CD14-positive monocyte (primary cell): ENCODE data around the gene FGF9. TPM values are rescaled to one million over a fixed set of nuclear protein-coding genes. Genes with fewer than 3 reads are reported as not detected.

Source experiments
- DNase-seq, 3 donors: peaks; one replicate each; pipeline ENCODE4 v3.0.0-alpha.2; 2011 to 2022
- H2AFZ ChIP-seq: 2 replicates; pipeline ENCODE4 v1.6.0; 2012; ENCODE audit warnings: mild to moderate bottlenecking, low read depth, low read length, inconsistent platforms; ENCODE audit not compliant: insufficient read depth, poor library complexity, severe bottlenecking
- H3K27ac ChIP-seq, 2 donors: 1 replicate in 1 of 2; 2 replicates in 1 of 2; pipeline ENCODE4 v1.5.1; 2012 to 2013; ENCODE audit warnings: low read length in 2 of 2, control low read depth in 1 of 2, inconsistent platforms in 1 of 2, low read depth in 1 of 2, mild to moderate bottlenecking in 1 of 2
- H3K27me3 ChIP-seq, 2 donors: one replicate each; pipeline versions ENCODE4 v1.6.0 to v1.6.1; 2011 to 2013; ENCODE audit warnings: low read length in 2 of 2; ENCODE audit not compliant: control insufficient read depth in 2 of 2, insufficient read depth in 2 of 2
- H3K36me3 ChIP-seq, 2 donors: replicated peaks in 1 of 2; 1 replicate in 1 of 2; 2 replicates in 1 of 2; pipeline versions ENCODE4 v1.5.1 to v1.6.1; 2012 to 2013; ENCODE audit warnings: low read length in 2 of 2, control low read depth in 1 of 2, inconsistent platforms in 1 of 2, mild to moderate bottlenecking in 1 of 2; ENCODE audit not compliant: insufficient read depth in 2 of 2, control insufficient read depth in 1 of 2
- H3K4me1 ChIP-seq, 2 donors: 1 replicate in 1 of 2; 2 replicates in 1 of 2; pipeline versions ENCODE4 v1.5.1 to v1.6.1; 2012 to 2013; ENCODE audit warnings: low read length in 2 of 2, control low read depth in 1 of 2, inconsistent platforms in 1 of 2, mild to moderate bottlenecking in 1 of 2, moderate library complexity in 1 of 2; ENCODE audit not compliant: insufficient read depth in 2 of 2, control insufficient read depth in 1 of 2
- H3K4me2 ChIP-seq: replicated peaks from 2 replicates; pipeline ENCODE3; 2012; ENCODE audit warnings: low read length, moderate library complexity, mild to moderate bottlenecking; ENCODE audit not compliant: poor library complexity, severe bottlenecking; ENCODE audit errors: extremely low read depth
- H3K4me3 ChIP-seq, 3 experiments: fragments of 200-600 bp in 1 of 3; sonication (generic) in 1 of 3; replicated peaks in 1 of 3; 1 replicate in 2 of 3; 2 replicates in 1 of 3; pipeline ENCODE4 v1.5.1; 2011 to 2013; ENCODE audit warnings: low read length in 3 of 3, mild to moderate bottlenecking in 3 of 3, control low read depth in 2 of 3, low read depth in 2 of 3, inconsistent platforms in 1 of 3, moderate library complexity in 1 of 3
- H3K79me2 ChIP-seq: 2 replicates; pipeline ENCODE4 v1.6.0; 2012; ENCODE audit warnings: mild to moderate bottlenecking, control low read depth, inconsistent platforms, low read length, moderate library complexity; ENCODE audit not compliant: insufficient read depth
- H3K9ac ChIP-seq: 2 replicates; pipeline ENCODE4 v1.6.0; 2017; ENCODE audit warnings: low read length, mild to moderate bottlenecking; ENCODE audit not compliant: insufficient read depth, poor library complexity, severe bottlenecking
- H3K9me3 ChIP-seq, 2 donors: replicated peaks in 1 of 2; 1 replicate in 1 of 2; 2 replicates in 1 of 2; pipeline versions ENCODE4 v1.5.1 to v1.6.1; 2012 to 2013; ENCODE audit warnings: low read length in 2 of 2, control low read depth in 1 of 2; ENCODE audit not compliant: control insufficient read depth in 1 of 2, insufficient read depth in 1 of 2
- H4K20me1 ChIP-seq: 2 replicates; pipeline ENCODE4 v1.6.0; 2012; ENCODE audit warnings: mild to moderate bottlenecking, low read length, control low read depth, moderate library complexity; ENCODE audit not compliant: insufficient read depth
- H3K27ac Mint-ChIP-seq, 7 donors: one replicate each; pipeline ENCODE4 v1.8.0; 2020; ENCODE audit warnings: mild to moderate bottlenecking in 7 of 7, mixed read lengths in 7 of 7, moderate library complexity in 6 of 7, inconsistent platforms in 2 of 7
- H3K27me3 Mint-ChIP-seq, 3 donors: one replicate each; pipeline ENCODE4 v1.8.0; 2021 to 2022; ENCODE audit warnings: low read depth in 3 of 3, mild to moderate bottlenecking in 3 of 3, mixed read lengths in 3 of 3, moderate library complexity in 3 of 3, inconsistent platforms in 1 of 3
- H3K36me3 Mint-ChIP-seq, 2 donors: one replicate each; pipeline ENCODE4 v1.8.0; 2020; ENCODE audit warnings: mixed read lengths in 2 of 2, inconsistent platforms in 1 of 2, mild to moderate bottlenecking in 1 of 2
- H3K4me1 Mint-ChIP-seq: one replicate; pipeline ENCODE4 v1.8.0; 2020; ENCODE audit warnings: mild to moderate bottlenecking, mixed read lengths
- H3K4me3 Mint-ChIP-seq, 2 donors: one replicate each; pipeline ENCODE4 v1.8.0; 2020; ENCODE audit warnings: mild to moderate bottlenecking in 2 of 2, mixed read lengths in 2 of 2, moderate library complexity in 1 of 2
- H3K9me3 Mint-ChIP-seq, 7 donors: one replicate each; pipeline ENCODE4 v1.8.0; 2020 to 2022; ENCODE audit warnings: mixed read lengths in 7 of 7, mild to moderate bottlenecking in 6 of 7, moderate library complexity in 6 of 7, inconsistent platforms in 2 of 7
- WGBS: methylation state at CpG from one replicate; pipeline ENCODE4 v1.1.5; 2013; ENCODE audit warnings: missing lambda C conversion rate; ENCODE audit not compliant: insufficient coverage; 5-methylcytosine and 5-hydroxymethylcytosine counted together
- intact Hi-C, 2 donors: fragments of 100-400 bp; cut with micrococcal nuclease; formaldehyde crosslinking; loops; one replicate each; pipeline versions ENCODE4 v1.15.0 to v1.15.1; 2023
- polyA plus RNA-seq, 3 donors: library from polyadenylated mRNA; depleted of rRNA in 1 of 3; unstranded in 2 of 3; stranded (reverse) in 1 of 3; fragments of 300-500 nt in 2 of 3; fragments of >200 nt in 1 of 3; fragmentation: Illumina TruSeq in 2 of 3; gene quantifications; 1 replicate in 2 of 3; 2 replicates in 1 of 3; pipeline ENCODE4 v1.2.3, GENCODE V29; 2012 to 2021
- TF ChIP-seq, protein P1 (sequence below): fragments of 200-600 bp; IDR thresholded peaks from one replicate; pipeline ENCODE4 v1.8.0; 2022; ENCODE audit warnings: antibody characterized with exemption, mild to moderate bottlenecking

The FGF9 gene
- polyA plus RNA-seq, 3 donors: 0.03 to 0.16 TPM; not detected in 1

DNA sequence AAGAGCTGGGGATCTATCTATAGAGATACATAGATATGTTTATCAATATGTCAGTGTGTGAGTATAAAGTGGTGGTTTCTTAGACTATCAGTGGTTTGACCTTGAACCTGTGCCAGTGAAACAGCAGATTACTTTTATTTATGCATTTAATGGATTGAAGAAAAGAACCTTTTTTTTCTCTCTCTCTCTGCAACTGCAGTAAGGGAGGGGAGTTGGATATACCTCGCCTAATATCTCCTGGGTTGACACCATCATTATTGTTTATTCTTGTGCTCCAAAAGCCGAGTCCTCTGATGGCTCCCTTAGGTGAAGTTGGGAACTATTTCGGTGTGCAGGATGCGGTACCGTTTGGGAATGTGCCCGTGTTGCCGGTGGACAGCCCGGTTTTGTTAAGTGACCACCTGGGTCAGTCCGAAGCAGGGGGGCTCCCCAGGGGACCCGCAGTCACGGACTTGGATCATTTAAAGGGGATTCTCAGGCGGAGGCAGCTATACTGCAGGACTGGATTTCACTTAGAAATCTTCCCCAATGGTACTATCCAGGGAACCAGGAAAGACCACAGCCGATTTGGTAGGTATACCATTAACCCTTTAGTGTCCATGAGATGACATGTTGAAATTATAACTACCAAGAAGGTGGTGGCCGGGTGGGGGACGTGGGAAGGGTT, 880 bp downstream of the FGF9 start:
- peak overlapping the region; percentile 87 to 98 for H3K4me3 Mint-ChIP-seq
- Histone ChIP-seq H3K79me2 (no peaks in the 10 kb centered on the region), H3K4me3 (peak overlapping the region in 1 of 3 experiments; percentile 87), H2AFZ (peak overlapping the region; percentile 85), H3K9me3 (peaks cover 0 to 55% of the 10 kb centered on the region in 2 donors), H3K9ac (no peak overlapping the region), H3K27ac (no peak overlapping the region), H4K20me1 (no peaks in the 10 kb centered on the region), H3K36me3 (no peaks in the 10 kb centered on the region), H3K27me3 (peaks cover 84 to 90% of the 10 kb centered on the region in 2 donors), H3K4me1 (peaks cover 45 to 66% of the 10 kb centered on the region in 2 donors), H3K4me2 (peak overlapping the region; percentile 91)
- TF ChIP-seq, protein P1, sequence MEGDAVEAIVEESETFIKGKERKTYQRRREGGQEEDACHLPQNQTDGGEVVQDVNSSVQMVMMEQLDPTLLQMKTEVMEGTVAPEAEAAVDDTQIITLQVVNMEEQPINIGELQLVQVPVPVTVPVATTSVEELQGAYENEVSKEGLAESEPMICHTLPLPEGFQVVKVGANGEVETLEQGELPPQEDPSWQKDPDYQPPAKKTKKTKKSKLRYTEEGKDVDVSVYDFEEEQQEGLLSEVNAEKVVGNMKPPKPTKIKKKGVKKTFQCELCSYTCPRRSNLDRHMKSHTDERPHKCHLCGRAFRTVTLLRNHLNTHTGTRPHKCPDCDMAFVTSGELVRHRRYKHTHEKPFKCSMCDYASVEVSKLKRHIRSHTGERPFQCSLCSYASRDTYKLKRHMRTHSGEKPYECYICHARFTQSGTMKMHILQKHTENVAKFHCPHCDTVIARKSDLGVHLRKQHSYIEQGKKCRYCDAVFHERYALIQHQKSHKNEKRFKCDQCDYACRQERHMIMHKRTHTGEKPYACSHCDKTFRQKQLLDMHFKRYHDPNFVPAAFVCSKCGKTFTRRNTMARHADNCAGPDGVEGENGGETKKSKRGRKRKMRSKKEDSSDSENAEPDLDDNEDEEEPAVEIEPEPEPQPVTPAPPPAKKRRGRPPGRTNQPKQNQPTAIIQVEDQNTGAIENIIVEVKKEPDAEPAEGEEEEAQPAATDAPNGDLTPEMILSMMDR: no peak
- H3K9me3 Mint-ChIP-seq: peaks cover 0 to 34% (median 26%) of the 10 kb centered on the region in 7 donors
- no peak for DNase-seq
- 8% methylated on average over 9 of the region's 15 CpGs for WGBS
- peaks cover 85 to 93% (median 88%) of the 10 kb centered on the region in 3 donors for H3K27me3 Mint-ChIP-seq
- peaks cover 12 to 15% of the 10 kb centered on the region in 2 donors for H3K36me3 Mint-ChIP-seq
- peaks cover 49% of the 10 kb centered on the region for H3K4me1 Mint-ChIP-seq
- intact Hi-C loops: no loop called here
- peak overlapping the region in 1 of 7 donors; percentile 68 for H3K27ac Mint-ChIP-seq

- H3K4me2 ChIP-seq: no peak overlapping the region
- intact Hi-C loops: no loop called here
- Mint-ChIP-seq H3K4me1 (peaks cover 49% of the 10 kb centered on the region), H3K9me3 (peaks cover 0 to 34% (median 26%) of the 10 kb centered on the region in 7 donors), H3K27ac (no peak overlapping the region), H3K36me3 (peaks cover 12 to 15% of the 10 kb centered on the region in 2 donors), H3K27me3 (peaks cover 86 to 97% (median 90%) of the 10 kb centered on the region in 3 donors), H3K4me3 (peak overlapping the region in 1 of 2 donors; percentile 98)
- peaks cover 86 to 93% of the 10 kb centered on the region in 2 donors for H3K27me3 ChIP-seq
- no peak overlapping the region for H3K27ac ChIP-seq
- TF ChIP-seq, protein P1: no peak
- H3K9ac ChIP-seq: no peak overlapping the region
- no peak for DNase-seq
- H3K4me3 ChIP-seq: no peak overlapping the region
- no peak overlapping the region for H2AFZ ChIP-seq
- no peaks in the 10 kb centered on the region for H4K20me1 ChIP-seq
- H3K79me2 ChIP-seq: no peaks in the 10 kb centered on the region
- H3K36me3 ChIP-seq: no peaks in the 10 kb centered on the region
- H3K9me3 ChIP-seq: peaks cover 0 to 60% of the 10 kb centered on the region in 2 donors
- WGBS: no CpG with 5 or more reads among the region's 4 CpGs
- H3K4me1 ChIP-seq: peaks cover 45 to 66% of the 10 kb centered on the region in 2 donors
These were observed 1.4 kb downstream of the FGF9 start for GRCh38 chr13:21672287-21672680.
